Fibroblast of pulmonary artery (primary cell): ENCODE measurements around the gene CHSY1.
A peak's percentile ranks its signal among the peaks of the same experiment; 100 is the strongest.

Experiments
- DNase-seq: peaks from one replicate; pipeline ENCODE4 v3.0.0-alpha.2; 2010; ENCODE audit warnings: low read depth
- H3K4me3 ChIP-seq: replicated peaks from 2 replicates; pipeline ENCODE4 v1.5.1; 2011; ENCODE audit warnings: low read depth, mild to moderate bottlenecking, control low read depth, low read length, moderate library complexity
- CTCF ChIP-seq: IDR thresholded peaks from 2 replicates; pipeline ENCODE4 v1.5.1; 2011; ENCODE audit warnings: mild to moderate bottlenecking, control low read depth, low read length, inconsistent platforms; ENCODE audit errors: missing control alignments

CHSY1 gene

GRCh38 chr15:101276501-101277037 is 24.7 kb upstream of the CHSY1 start:
- peak; percentile 60 for DNase-seq
- peak overlapping the region; percentile 83 for H3K4me3 ChIP-seq
- peak; percentile 45 for TF ChIP-seq CTCF

GRCh38 chr15:101275018-101275417 is 23.2 kb upstream of the CHSY1 start:
- DNase-seq: no peak
- no peak overlapping the region for H3K4me3 ChIP-seq
- no peak for TF ChIP-seq CTCF

GRCh38 chr15:101273534-101273933 is 21.7 kb upstream of the CHSY1 start:
- no peak for DNase-seq
- TF ChIP-seq CTCF: no peak
- H3K4me3 ChIP-seq: no peak overlapping the region

- DNase-seq: no peak
- no peak overlapping the region for H3K4me3 ChIP-seq
- no peak for TF ChIP-seq CTCF
Observed at GRCh38 chr15:101272584-101272983, 20.7 kb upstream of the CHSY1 start.

GRCh38 chr15:101269479-101270223 is 17.8 kb upstream of the CHSY1 start:
- DNase-seq: peak; percentile 51

GRCh38 chr15:101267320-101268104 is 15.7 kb upstream of the CHSY1 start:
- H3K4me3 ChIP-seq: no peak overlapping the region
- peak; percentile 72 for DNase-seq
- TF ChIP-seq CTCF: no peak

More at GRCh38 chr15:101269479-101270223, 17.8 kb upstream of the CHSY1 start:
- no peak overlapping the region for H3K4me3 ChIP-seq
- TF ChIP-seq CTCF: peak; percentile 52
